Measurements from ENCODE around the gene BCL10. TPM values are rescaled to one million over a fixed set of nuclear protein-coding genes. Genes with fewer than 3 reads are reported as not detected.
A peak's percentile ranks its signal among the peaks of the same experiment; 100 is the strongest.

Gene BCL10
- polyA plus RNA-seq, 1 donor (not counting 4 experiments of a cell fraction or from before 2014, with no cell fraction given): 22.4 TPM

GRCh38 chr1:85297855-85298629 lies 21.6 kb upstream of the BCL10 start:
- TF ChIP-seq EZH2 (IDR thresholded peaks at IDR 0.05; ENCODE audit: low read length): no peak
- TF ChIP-seq, protein P1, sequence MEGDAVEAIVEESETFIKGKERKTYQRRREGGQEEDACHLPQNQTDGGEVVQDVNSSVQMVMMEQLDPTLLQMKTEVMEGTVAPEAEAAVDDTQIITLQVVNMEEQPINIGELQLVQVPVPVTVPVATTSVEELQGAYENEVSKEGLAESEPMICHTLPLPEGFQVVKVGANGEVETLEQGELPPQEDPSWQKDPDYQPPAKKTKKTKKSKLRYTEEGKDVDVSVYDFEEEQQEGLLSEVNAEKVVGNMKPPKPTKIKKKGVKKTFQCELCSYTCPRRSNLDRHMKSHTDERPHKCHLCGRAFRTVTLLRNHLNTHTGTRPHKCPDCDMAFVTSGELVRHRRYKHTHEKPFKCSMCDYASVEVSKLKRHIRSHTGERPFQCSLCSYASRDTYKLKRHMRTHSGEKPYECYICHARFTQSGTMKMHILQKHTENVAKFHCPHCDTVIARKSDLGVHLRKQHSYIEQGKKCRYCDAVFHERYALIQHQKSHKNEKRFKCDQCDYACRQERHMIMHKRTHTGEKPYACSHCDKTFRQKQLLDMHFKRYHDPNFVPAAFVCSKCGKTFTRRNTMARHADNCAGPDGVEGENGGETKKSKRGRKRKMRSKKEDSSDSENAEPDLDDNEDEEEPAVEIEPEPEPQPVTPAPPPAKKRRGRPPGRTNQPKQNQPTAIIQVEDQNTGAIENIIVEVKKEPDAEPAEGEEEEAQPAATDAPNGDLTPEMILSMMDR (optimal IDR thresholded peaks at IDR 0.05 in 1 of 3, IDR thresholded peaks at IDR 0.05 in 1 of 3, conservative IDR thresholded peaks at IDR 0.05 in 1 of 3; ENCODE audit: extremely low read depth in 1 of 3, insufficient read depth in 2 of 3, low read length in 3 of 3): no peak
- Histone ChIP-seq H3K27me3 (ENCODE audit: control insufficient read depth, extremely low read depth, insufficient read depth, low read length) (no peaks in the 10 kb centered on the region), H3K9me3 (ENCODE audit: control insufficient read depth, low read depth, low read length) (no peaks in the 10 kb centered on the region), H3K4me2 (ENCODE audit: control insufficient read depth, extremely low read depth, insufficient read depth, low read depth, low read length) (peak overlapping the region; percentile 85), H3K9me1 (ENCODE audit: control insufficient read depth, extremely low read depth, insufficient read depth, low read length) (peaks cover 2% of the 10 kb centered on the region), H2AFZ (ENCODE audit: control insufficient read depth, low read length) (no peak overlapping the region), H3K79me2 (ENCODE audit: control insufficient read depth, insufficient read depth, low read length) (no peaks in the 10 kb centered on the region), H4K20me1 (ENCODE audit: control insufficient read depth, extremely low read depth, insufficient read depth, low read length) (no peaks in the 10 kb centered on the region), H3K4me1 (ENCODE audit: control insufficient read depth, extremely low read depth, insufficient read depth, low read length) (peaks cover 54% of the 10 kb centered on the region), H3K4me3 (ENCODE audit: control insufficient read depth in 2 of 3, extremely low read depth in 1 of 3, insufficient read depth in 2 of 3, low read depth in 1 of 3, low read length in 3 of 3) (peak overlapping the region in 2 of 3 experiments; percentile 29 to 59), H3K36me3 (ENCODE audit: control insufficient read depth in 2 of 2, extremely low read depth in 1 of 2, insufficient read depth in 2 of 2, low read length in 2 of 2) (no peaks in the 10 kb centered on the region), H3K27ac (ENCODE audit: control insufficient read depth, insufficient read depth, low read length) (peak overlapping the region; percentile 91), H3K9ac (ENCODE audit: control insufficient read depth, extremely low read depth, insufficient read depth, low read length) (peak overlapping the region; percentile 66)
- dilution Hi-C loops (cut with MboI; ENCODE audit: extremely low pct_ligation_motif_present, low sequenced_read_pairs): no loop called here
- FAIRE-seq (peak; percentile 99), DNase-seq (ENCODE audit: low read depth, low spot score) (no peak)

- dilution Hi-C loops (cut with MboI; ENCODE audit: extremely low pct_ligation_motif_present, low sequenced_read_pairs): no loop called here
- Histone ChIP-seq H3K9me3 (ENCODE audit: control insufficient read depth, low read depth, low read length) (no peaks in the 10 kb centered on the region), H3K27ac (ENCODE audit: control insufficient read depth, insufficient read depth, low read length) (peak overlapping the region; percentile 91), H3K9ac (ENCODE audit: control insufficient read depth, extremely low read depth, insufficient read depth, low read length) (peak overlapping the region; percentile 66), H3K4me1 (ENCODE audit: control insufficient read depth, extremely low read depth, insufficient read depth, low read length) (peaks cover 54% of the 10 kb centered on the region), H3K27me3 (ENCODE audit: control insufficient read depth, extremely low read depth, insufficient read depth, low read length) (no peaks in the 10 kb centered on the region), H2AFZ (ENCODE audit: control insufficient read depth, low read length) (no peak overlapping the region), H3K4me2 (ENCODE audit: control insufficient read depth, extremely low read depth, insufficient read depth, low read depth, low read length) (peak overlapping the region; percentile 85), H4K20me1 (ENCODE audit: control insufficient read depth, extremely low read depth, insufficient read depth, low read length) (no peaks in the 10 kb centered on the region), H3K4me3 (ENCODE audit: control insufficient read depth in 2 of 3, extremely low read depth in 1 of 3, insufficient read depth in 2 of 3, low read depth in 1 of 3, low read length in 3 of 3) (peak overlapping the region in 2 of 3 experiments; percentile 29 to 59), H3K9me1 (ENCODE audit: control insufficient read depth, extremely low read depth, insufficient read depth, low read length) (peaks cover 2% of the 10 kb centered on the region), H3K79me2 (ENCODE audit: control insufficient read depth, insufficient read depth, low read length) (no peaks in the 10 kb centered on the region), H3K36me3 (ENCODE audit: control insufficient read depth in 2 of 2, extremely low read depth in 1 of 2, insufficient read depth in 2 of 2, low read length in 2 of 2) (no peaks in the 10 kb centered on the region)
- FAIRE-seq (peak; percentile 20), DNase-seq (ENCODE audit: low read depth, low spot score) (no peak)
- TF ChIP-seq EZH2 (IDR thresholded peaks at IDR 0.05; ENCODE audit: low read length): no peak
- TF ChIP-seq, protein P1 (optimal IDR thresholded peaks at IDR 0.05 in 1 of 3, IDR thresholded peaks at IDR 0.05 in 1 of 3, conservative IDR thresholded peaks at IDR 0.05 in 1 of 3; ENCODE audit: extremely low read depth in 1 of 3, insufficient read depth in 2 of 3, low read length in 3 of 3): no peak
Measured at GRCh38 chr1:85297538-85297854, 21.1 kb upstream of the BCL10 start.

All from keratinocyte (primary cell).